ENCODE results near the gene DDN. TPM values are rescaled to one million over a fixed set of nuclear protein-coding genes. Genes with fewer than 3 reads are reported as not detected.

The DDN gene
- polyA plus RNA-seq, 1 donor (not counting 4 experiments of a cell fraction or from before 2014, with no cell fraction given), result 0.10 TPM

GRCh38 chr12:49014547-49014946 is 15.4 kb upstream of the DDN start:
- Histone ChIP-seq H3K9me3 (ENCODE audit: control insufficient read depth, low read depth, low read length) (no peaks in the 10 kb centered on the region), H3K4me3 (ENCODE audit: control insufficient read depth in 2 of 3, extremely low read depth in 1 of 3, insufficient read depth in 2 of 3, low read depth in 1 of 3, low read length in 3 of 3) (no peak overlapping the region), H3K27me3 (ENCODE audit: control insufficient read depth, extremely low read depth, insufficient read depth, low read length) (no peaks in the 10 kb centered on the region), H3K4me1 (ENCODE audit: control insufficient read depth, extremely low read depth, insufficient read depth, low read length) (peaks cover 3% of the 10 kb centered on the region), H3K36me3 (ENCODE audit: control insufficient read depth in 2 of 2, extremely low read depth in 1 of 2, insufficient read depth in 2 of 2, low read length in 2 of 2) (peaks cover 13 to 18% of the 10 kb centered on the region in 2 experiments), H3K4me2 (ENCODE audit: control insufficient read depth, extremely low read depth, insufficient read depth, low read depth, low read length) (no peak overlapping the region), H2AFZ (ENCODE audit: control insufficient read depth, low read length) (no peak overlapping the region), H3K79me2 (ENCODE audit: control insufficient read depth, insufficient read depth, low read length) (peaks cover 33% of the 10 kb centered on the region), H3K9ac (ENCODE audit: control insufficient read depth, extremely low read depth, insufficient read depth, low read length) (no peak overlapping the region), H4K20me1 (ENCODE audit: control insufficient read depth, extremely low read depth, insufficient read depth, low read length) (no peaks in the 10 kb centered on the region), H3K27ac (ENCODE audit: control insufficient read depth, insufficient read depth, low read length) (no peak overlapping the region), H3K9me1 (ENCODE audit: control insufficient read depth, extremely low read depth, insufficient read depth, low read length) (no peaks in the 10 kb centered on the region)
- TF ChIP-seq CTCF (optimal IDR thresholded peaks at IDR 0.05 in 1 of 3, IDR thresholded peaks at IDR 0.05 in 1 of 3, conservative IDR thresholded peaks at IDR 0.05 in 1 of 3; ENCODE audit: extremely low read depth in 1 of 3, insufficient read depth in 2 of 3, low read length in 3 of 3) (peak in 2 of 3 experiments; percentile 19 to 23), EZH2 (IDR thresholded peaks at IDR 0.05; ENCODE audit: low read length) (no peak)
- no peak for DNase-seq (ENCODE audit: low read depth, low spot score)
- dilution Hi-C loops (cut with MboI; ENCODE audit: extremely low pct_ligation_motif_present, low sequenced_read_pairs), result no loop called here
- no peak for FAIRE-seq

GRCh38 chr12:49013428-49013827 is 14.3 kb upstream of the DDN start:
- no peak overlapping the region for H2AFZ ChIP-seq (ENCODE audit: control insufficient read depth, low read length)

More at GRCh38 chr12:49013428-49013827, 14.3 kb upstream of the DDN start:
- FAIRE-seq, result no peak
- Histone ChIP-seq H3K9me3 (ENCODE audit: control insufficient read depth, low read depth, low read length) (no peaks in the 10 kb centered on the region), H3K4me3 (ENCODE audit: control insufficient read depth in 2 of 3, extremely low read depth in 1 of 3, insufficient read depth in 2 of 3, low read depth in 1 of 3, low read length in 3 of 3) (no peak overlapping the region), H3K9ac (ENCODE audit: control insufficient read depth, extremely low read depth, insufficient read depth, low read length) (no peak overlapping the region), H3K4me1 (ENCODE audit: control insufficient read depth, extremely low read depth, insufficient read depth, low read length) (peaks cover 3% of the 10 kb centered on the region), H3K36me3 (ENCODE audit: control insufficient read depth in 2 of 2, extremely low read depth in 1 of 2, insufficient read depth in 2 of 2, low read length in 2 of 2) (peaks cover 15 to 18% of the 10 kb centered on the region in 2 experiments), H3K4me2 (ENCODE audit: control insufficient read depth, extremely low read depth, insufficient read depth, low read depth, low read length) (no peak overlapping the region), H3K9me1 (ENCODE audit: control insufficient read depth, extremely low read depth, insufficient read depth, low read length) (no peaks in the 10 kb centered on the region), H3K27me3 (ENCODE audit: control insufficient read depth, extremely low read depth, insufficient read depth, low read length) (no peaks in the 10 kb centered on the region), H3K79me2 (ENCODE audit: control insufficient read depth, insufficient read depth, low read length) (peaks cover 33% of the 10 kb centered on the region), H3K27ac (ENCODE audit: control insufficient read depth, insufficient read depth, low read length) (no peak overlapping the region), H4K20me1 (ENCODE audit: control insufficient read depth, extremely low read depth, insufficient read depth, low read length) (no peaks in the 10 kb centered on the region)
- dilution Hi-C loops (cut with MboI; ENCODE audit: extremely low pct_ligation_motif_present, low sequenced_read_pairs), result no loop called here
- TF ChIP-seq CTCF (optimal IDR thresholded peaks at IDR 0.05 in 1 of 3, IDR thresholded peaks at IDR 0.05 in 1 of 3, conservative IDR thresholded peaks at IDR 0.05 in 1 of 3; ENCODE audit: extremely low read depth in 1 of 3, insufficient read depth in 2 of 3, low read length in 3 of 3) (no peak), EZH2 (IDR thresholded peaks at IDR 0.05; ENCODE audit: low read length) (no peak)
- no peak for DNase-seq (ENCODE audit: low read depth, low spot score)

All from keratinocyte (primary cell).